ENCODE data around the gene TRPC4.

Gene TRPC4

DNA sequence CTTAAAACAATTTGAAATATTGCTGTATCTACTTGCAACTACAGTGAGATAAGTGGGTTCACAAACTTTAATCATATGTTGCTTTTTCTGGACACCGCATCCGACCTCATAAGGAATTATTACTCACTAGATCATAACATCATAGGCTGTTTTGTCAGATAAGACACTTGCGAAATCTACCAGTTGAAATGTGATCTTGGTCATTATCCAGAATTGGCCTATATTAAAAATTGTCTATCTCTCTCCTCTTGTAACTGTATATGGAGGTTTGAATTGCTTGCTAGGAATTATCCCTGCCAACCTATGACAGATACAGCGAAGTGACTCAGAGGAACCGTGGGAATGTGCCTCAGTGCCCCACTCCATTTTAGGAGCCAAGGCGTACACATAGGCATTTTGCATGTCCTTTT lies 154.0 kb downstream of the TRPC4 start:
- DNase-seq, result no peak

DNA sequence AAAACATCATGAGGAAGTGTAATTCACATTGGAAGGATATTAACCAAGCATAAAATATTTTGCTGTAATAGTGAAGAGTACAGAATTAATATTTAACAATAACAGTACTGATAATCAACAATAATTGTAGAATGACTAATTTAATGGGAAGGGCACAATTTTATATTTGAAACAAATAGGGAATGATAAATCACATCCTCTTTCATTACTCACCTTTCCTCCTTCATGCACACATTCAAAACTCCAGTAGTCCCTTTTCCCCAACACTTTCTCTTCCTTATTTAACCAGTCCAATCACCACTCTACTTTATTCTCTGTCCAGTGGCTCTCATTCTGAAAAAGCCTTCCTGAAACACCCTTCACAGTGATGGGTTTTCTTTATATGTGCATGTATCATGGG lies 160.3 kb downstream of the TRPC4 start:
- DNase-seq, result no peak

- no peak for DNase-seq
Measured at GRCh38 chr13:37707739-37708500, 161.7 kb downstream of the TRPC4 start.

- no peak for DNase-seq
Measured at GRCh38 chr13:37706041-37706440, 163.5 kb downstream of the TRPC4 start.

GRCh38 chr13:37701972-37702371 lies 167.6 kb downstream of the TRPC4 start:
- DNase-seq, result no peak

DNA sequence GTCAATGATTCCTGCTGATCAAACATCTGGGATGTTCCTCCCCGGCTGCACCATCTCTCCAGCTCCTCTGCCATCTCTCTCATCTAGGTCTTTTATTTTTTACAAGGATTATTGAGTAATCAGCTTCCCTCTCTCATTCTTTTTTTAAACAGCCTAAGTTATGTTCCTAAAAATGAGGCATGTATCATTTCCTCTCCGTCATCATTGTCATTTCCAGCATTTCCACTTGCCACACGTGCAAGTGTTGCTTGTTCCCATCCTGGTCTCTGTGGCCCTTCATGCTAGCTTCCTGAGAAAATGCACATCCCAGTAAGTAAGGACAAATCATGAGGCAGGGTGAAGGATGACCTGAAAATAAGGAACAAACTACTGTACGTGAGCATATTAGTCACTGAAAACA lies 168.3 kb downstream of the TRPC4 start:
- no peak for DNase-seq

DNA sequence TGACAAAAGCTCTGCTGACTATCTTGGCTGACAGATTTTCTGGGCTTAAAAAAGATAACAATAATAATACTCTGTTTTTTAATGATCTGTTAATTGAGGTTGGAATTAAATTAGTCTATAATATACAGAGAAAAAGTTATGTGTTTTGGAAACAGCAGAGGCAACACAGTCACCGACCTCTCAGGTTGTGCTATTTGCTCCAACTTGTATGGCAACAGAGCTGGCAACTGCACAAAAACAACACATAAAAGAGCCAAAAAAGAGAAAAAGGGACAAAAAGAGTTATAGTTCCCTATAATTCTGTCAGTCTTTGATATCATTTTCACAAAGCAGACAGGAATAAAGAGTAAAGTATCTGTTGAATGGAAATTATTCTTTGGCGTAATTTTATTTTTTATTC lies 168.7 kb downstream of the TRPC4 start:
- no peak for DNase-seq

DNA sequence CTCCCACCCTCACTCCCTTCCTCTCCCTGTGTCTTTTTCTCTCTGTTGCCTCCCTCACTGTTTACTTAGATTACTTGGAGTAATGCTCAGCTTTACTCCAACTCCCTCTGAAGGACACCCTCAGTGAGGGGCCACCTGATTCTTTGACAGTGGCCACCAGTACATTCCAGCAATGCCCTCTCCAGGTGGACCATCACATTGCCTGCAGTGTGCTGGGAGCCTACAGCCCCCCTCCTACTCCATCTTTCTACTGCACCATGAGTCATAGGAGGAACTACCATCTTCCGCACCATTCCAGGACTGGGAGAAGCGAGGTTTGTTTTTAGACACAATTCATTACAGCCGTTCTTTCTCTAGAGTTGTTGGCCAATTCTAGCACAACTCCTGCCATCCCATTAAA lies 174.4 kb downstream of the TRPC4 start:
- no peak for DNase-seq

DNA sequence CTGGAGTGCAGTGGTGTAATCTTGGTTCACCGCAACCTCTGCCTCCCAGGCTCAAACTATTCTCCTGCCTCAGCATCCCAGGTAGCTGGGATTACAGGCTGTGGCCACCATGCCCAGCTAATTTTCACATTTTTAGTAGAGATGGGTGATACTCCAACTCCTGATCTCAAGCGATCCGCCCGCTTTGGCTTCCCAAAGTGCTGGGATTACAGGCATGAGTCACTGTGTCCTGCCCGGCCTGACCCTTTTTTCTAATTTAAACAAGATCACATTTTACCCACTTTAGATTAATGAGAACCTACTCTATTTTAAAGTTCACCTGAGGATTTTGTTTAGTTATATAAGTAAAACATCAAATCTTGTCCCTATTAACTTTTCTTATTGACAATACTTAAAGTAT lies 179.2 kb downstream of the TRPC4 start:
- DNase-seq, result no peak

DNA sequence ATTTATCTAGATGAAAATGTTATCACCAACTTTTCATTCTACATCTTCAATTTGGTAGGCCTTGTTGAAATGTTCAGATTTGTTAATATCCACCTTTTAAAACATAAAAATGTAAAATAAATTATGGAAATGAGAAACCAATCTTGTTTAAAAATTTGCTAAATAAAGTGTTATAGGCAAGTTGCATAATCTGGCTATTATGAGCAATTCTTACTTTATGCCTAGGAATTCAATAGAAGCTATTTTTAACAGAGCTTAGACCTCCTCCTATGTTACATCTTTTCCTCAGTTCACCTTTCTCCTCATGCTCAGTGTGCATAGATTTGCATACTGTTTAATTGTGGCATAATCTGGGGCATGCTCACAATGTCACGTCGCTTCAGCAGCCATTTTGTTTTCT lies 183.1 kb downstream of the TRPC4 start:
- no peak for DNase-seq

GRCh38 chr13:37685206-37685605 lies 184.4 kb downstream of the TRPC4 start:
- no peak for DNase-seq

DNA sequence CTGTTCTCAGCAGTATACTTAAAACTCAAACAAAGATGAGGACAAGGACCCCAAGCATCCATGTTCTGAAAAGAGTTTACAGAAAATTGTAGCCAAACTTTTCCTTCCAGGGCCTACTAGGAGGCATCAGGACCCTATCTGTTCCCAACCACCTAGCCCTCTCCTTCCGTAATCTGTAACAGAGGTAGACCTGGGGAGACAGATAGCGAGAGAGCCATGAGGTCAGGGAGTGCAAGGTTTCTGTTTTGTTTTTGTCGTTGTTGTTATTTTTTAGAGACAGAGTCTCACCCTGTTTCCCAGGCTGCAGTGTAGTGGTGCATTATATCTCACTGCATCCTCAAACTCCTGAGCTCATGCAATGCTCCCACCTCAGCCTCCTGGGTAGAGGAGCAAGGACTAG lies 187.1 kb downstream of the TRPC4 start:
- DNase-seq, result no peak

GRCh38 chr13:37681281-37682032 lies 188.1 kb downstream of the TRPC4 start:
- DNase-seq, result no peak

DNA sequence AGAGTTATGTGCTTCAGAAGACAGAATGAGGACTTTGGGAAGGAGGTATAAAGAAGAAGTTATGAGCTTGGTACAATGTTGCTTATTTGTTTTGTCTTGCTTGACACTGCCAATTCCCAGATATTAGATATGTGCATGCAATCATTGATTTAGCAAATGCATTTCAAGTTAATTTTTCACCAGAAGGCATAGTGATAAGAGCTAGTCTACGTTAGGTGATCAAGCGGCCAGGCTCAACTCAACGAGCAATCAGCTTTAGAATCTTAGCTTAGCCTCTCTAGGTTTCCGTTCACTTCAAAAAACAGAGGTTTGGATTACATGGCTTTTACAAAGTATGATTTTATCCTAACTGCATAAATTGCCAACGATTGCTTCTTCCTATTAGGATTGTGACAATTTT lies 189.4 kb downstream of the TRPC4 start:
- DNase-seq, result no peak

- no peak for DNase-seq
Measured at GRCh38 chr13:37679043-37679442, 190.5 kb downstream of the TRPC4 start.

DNA sequence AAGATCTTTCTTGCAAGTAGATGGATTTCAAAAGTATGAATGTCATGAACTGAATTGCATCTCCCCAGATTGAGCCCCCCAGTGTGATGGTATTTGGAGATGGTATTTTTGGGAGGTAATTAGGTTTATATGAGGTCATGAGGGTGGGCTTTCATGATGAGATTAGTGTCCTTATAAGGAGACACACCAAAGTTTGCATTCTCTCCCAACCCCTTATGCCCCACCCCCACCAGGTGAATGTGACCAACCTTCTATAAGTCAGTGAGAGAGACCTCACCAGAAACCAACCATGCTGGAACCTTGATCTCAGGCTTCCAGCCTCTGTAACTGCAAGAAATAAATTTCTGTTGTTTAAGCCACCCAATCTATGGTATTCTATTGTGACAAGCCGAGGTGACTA lies 199.7 kb downstream of the TRPC4 start:
- no peak for DNase-seq

- DNase-seq, result no peak
Measured at GRCh38 chr13:37667702-37668101, 201.9 kb downstream of the TRPC4 start.

DNA sequence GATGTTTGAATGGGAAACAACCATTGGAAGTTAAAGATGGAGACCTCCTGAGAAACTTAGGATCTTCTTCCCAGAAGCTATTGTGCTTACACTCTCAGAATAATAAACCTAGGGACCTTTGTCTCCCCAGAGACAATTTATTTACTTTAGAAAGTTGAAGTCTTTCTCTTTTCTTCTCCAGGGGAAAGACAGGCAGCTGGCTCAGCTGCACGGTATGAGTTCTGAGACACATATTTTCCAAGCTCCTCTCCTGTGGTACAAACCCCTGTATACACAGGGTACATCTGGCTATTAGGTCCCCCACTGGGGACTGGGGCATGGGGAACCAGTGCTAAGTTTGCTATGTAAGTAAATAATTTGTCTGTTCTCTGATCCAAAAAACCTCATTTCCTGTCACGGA lies 203.5 kb downstream of the TRPC4 start:
- DNase-seq, result no peak

GRCh38 chr13:37665420-37665819 lies 204.2 kb downstream of the TRPC4 start:
- DNase-seq, result no peak

DNA sequence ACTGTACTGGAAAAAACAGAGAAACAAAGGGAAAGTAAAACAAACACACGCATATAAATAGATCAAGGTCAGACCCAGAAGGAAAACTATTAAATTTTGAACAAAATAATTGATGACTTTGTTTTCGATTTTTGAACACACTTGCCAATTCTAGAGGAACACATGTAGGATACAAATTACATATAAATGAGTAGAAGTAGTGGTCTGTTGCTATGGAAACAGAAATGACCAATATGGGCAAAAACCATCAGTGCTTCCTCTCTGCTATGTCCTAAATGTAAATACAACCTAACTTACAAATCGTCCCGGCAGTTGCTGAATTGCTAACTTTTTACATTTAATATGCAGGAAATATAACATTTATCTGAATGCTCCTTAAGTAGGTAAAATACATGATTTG lies 205.8 kb downstream of the TRPC4 start:
- DNase-seq, result no peak

DNA sequence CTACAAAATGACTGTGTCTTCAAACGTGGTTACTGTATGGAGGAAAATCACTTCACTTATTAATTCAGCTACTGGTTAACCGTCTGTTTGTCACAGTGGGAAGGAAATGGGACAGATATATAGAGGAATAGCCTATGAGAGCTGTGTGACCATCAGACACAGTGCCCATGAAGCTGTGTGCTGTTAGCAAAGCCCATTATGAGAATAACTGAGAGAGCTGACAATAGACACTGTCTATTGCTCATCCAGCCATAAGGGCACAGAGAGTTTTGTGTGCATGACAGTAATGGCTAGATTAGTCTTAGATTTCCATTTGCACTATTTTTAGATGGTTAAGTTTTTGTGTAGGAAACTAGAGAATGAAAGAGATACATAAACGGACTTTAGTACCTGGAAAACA lies 206.9 kb downstream of the TRPC4 start:
- no peak for DNase-seq

DNA sequence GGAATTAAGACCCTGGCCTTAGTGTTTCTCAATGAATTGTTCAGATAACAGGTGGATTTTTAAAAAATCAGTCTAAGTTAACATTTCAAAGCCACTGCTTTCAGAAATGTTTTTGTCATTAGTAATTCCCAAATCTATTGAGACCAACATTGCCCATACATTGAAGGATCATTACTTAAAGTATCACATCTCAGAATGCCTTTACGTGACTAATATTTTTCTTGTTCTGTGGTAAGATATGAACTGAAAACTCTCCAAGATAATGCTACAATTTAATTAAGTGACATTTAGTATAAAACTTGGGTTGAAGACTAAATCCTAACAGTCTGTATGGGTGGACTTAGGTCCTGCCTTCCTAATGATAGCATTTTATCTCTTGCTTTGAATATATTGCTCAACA lies 211.6 kb downstream of the TRPC4 start:
- DNase-seq, result no peak

DNA sequence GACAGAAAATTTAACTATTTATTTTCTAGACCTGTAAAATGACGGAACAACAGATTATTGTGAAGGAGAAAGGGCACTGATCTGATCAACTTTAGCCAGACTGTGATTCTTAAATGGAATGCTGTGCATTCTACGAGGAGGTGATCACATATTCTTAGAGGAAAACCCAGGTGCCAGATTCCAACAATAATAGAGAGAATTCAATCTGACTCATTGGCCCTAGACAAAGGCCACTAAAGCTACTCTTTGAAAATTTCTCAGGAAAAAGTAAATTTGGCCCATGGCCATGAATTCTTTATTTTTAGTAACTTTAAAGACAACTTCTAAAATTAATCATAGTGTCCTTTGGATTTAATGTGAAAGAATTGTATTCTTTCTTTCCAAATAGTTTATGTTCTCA lies 212.4 kb downstream of the TRPC4 start:
- no peak for DNase-seq

DNA sequence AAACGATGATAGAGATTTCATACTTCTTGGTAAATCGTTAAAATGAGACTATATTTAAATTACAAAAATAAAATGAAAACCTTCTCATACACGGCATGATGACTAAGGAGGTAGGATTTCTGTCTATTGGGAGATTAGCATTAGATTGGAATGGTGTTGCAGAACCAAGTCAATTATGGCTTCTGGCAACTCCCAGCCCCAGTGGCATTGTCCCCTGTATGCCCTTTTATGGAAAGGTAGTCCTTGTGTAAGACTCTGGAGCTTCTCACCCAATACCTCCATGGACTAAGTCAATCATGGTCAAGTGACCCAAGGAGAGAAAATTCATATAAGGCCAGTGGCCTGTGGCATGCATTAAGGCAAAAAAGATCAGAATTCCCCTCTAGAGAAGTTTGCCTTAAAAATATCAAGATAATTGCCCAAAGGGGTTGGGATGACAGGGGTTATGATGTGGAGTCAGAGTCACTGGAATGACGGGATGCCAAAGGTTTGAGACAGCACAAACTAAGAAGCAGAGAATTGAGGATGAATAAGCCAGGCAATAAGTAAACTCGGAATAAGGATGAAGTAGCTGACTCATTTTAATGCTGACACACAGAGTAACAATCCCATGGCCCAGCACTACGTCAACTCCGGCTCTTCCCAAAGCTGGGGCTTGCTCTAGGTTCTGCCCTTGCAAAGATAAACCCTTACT lies 213.2 kb downstream of the TRPC4 start:
- no peak for DNase-seq
